ENCODE data around the gene KLHL2.
"Not testable (repeated sequence)": the region's sequence is repeated elsewhere in the genome, so short reads cannot be mapped to it uniquely, and the experiment has no call there.

Gene KLHL2

GRCh38 chr4:165208741-165209388 is 1.5 kb downstream of the KLHL2 start:
- H4K20me1 ChIP-seq = peaks cover 0 to 47% (median 40%) of the 10 kb centered on the region in 11 experiments; a peak in 17 of 22 replicates
- peak overlapping the region; percentile 91 to 99 (median 97) for H3K9ac ChIP-seq
- no peaks in the 10 kb centered on the region for H3K27me3 ChIP-seq
- no peaks in the 10 kb centered on the region for H3K9me3 ChIP-seq (replicated peaks in 1 of 11)
- peak overlapping the region; percentile 93 to 99 (median 97); a peak in 21 of 22 replicates for H3K27ac ChIP-seq
- H3K4me3 ChIP-seq = peak overlapping the region; percentile 84 to 100 (median 96)
- no peak for TF ChIP-seq Cebpa-rat (IDR thresholded peaks at IDR 0.05)
- peak overlapping the region; percentile 84 to 94 (median 88) for H3K4me2 ChIP-seq
- peaks cover 0 to 16% (median 0%) of the 10 kb centered on the region in 11 experiments; a peak in 2 of 22 replicates for H3K36me3 ChIP-seq
- peaks cover 56 to 82% (median 78%) of the 10 kb centered on the region in 10 experiments for H3K4me1 ChIP-seq

DNA sequence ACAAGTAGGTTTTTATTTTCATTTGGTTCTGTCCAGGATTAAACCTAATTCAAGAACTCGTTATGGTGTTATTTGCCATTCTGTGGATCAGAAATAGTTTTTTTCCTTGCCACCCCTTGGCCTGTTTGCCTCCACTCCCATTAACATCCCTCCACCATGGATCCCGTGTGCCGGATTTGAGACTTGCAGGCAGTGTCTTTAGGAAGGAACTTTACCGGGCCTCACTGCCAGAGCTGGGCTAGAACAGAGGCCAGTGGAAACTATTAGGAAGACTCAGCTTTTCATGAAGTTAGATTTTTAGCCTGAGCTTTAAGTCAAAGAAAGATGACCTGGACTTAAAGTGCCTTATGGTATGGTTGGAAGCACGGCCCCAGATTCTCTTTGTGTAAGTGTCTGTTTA is 2.4 kb downstream of the KLHL2 start:
- H3K9ac ChIP-seq = peak overlapping the region; percentile 91 to 99 (median 97)
- H3K4me2 ChIP-seq = peak overlapping the region; percentile 84 to 94 (median 88)
- H3K27me3 ChIP-seq = no peaks in the 10 kb centered on the region
- peak overlapping the region in 10 of 11 experiments; percentile 93 to 99 (median 98); a peak in 19 of 22 replicates for H3K27ac ChIP-seq
- peaks cover 55 to 82% (median 78%) of the 10 kb centered on the region in 10 experiments for H3K4me1 ChIP-seq
- H3K4me3 ChIP-seq = peak overlapping the region; percentile 84 to 100 (median 96)
- no peak for TF ChIP-seq Cebpa-rat (IDR thresholded peaks at IDR 0.05)
- H3K36me3 ChIP-seq = peaks cover 0 to 16% (median 0%) of the 10 kb centered on the region in 11 experiments; a peak in 2 of 22 replicates
- H4K20me1 ChIP-seq = peaks cover 2 to 54% (median 46%) of the 10 kb centered on the region in 11 experiments; a peak in 17 of 22 replicates
- no peaks in the 10 kb centered on the region for H3K9me3 ChIP-seq (replicated peaks in 1 of 11)

DNA sequence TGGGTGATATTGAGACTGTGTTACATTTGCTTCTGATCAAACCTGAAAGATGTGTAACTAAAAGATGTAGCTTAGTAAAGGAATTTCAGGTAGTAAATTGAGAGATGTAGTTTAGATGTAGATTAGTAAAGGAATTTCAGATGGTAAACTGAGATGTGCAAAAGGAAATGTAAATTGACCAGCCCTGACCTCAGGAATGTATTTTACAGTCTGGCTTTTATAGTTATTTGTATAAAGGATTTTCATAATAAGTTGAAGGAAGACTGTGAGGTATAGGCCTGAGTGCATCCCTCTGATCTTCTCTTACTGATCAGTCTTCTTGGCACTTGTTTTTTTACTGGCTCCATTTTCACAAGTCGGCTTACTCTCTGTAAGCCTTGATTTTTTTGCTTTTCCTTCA is 3.2 kb downstream of the KLHL2 start:
- Histone ChIP-seq H3K27me3 (no peaks in the 10 kb centered on the region), H3K9me3 (replicated peaks in 1 of 11) (no peaks in the 10 kb centered on the region), H3K27ac (peak overlapping the region; percentile 10 to 99 (median 97); a peak in 20 of 22 replicates), H3K4me3 (peak overlapping the region; percentile 84 to 100 (median 96); a peak in 19 of 20 replicates), H3K36me3 (peaks cover 0 to 16% (median 0%) of the 10 kb centered on the region in 11 experiments; a peak in 2 of 22 replicates), H3K4me1 (peaks cover 51 to 82% (median 78%) of the 10 kb centered on the region in 10 experiments), H4K20me1 (peaks cover 2 to 60% (median 47%) of the 10 kb centered on the region in 11 experiments; a peak in 17 of 22 replicates), H3K4me2 (peak overlapping the region; percentile 84 to 94 (median 88)), H3K9ac (peak overlapping the region; percentile 91 to 99 (median 97); a peak in 21 of 22 replicates)
- TF ChIP-seq Cebpa-rat (IDR thresholded peaks at IDR 0.05) = no peak

DNA sequence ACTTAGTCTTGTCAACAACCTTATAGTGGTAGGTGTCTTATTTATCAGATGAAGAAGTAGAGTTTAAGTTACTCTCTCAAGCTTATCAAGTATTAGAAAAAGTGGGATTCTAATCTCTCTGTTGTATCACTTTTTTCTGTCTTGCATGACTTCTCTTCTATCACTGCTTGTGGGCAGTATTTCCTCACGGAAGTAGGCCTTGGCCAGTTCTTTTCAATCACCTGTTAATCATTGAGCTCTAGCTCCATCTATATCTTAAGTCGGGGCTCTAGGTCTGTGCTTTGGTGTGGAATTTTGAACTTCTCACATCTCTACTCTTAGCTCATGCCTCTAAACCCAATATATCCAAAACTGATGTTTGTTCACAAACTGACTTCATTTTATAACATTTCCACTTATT is 5.3 kb downstream of the KLHL2 start:
- not testable (repeated sequence) for H3K9me3 ChIP-seq (replicated peaks in 1 of 11); H3K9ac ChIP-seq; H3K27me3 ChIP-seq
- Histone ChIP-seq H3K27ac (peak overlapping the region in 4 of 11 experiments; percentile 23 to 32 (median 28); a peak in 4 of 22 replicates), H3K36me3 (peaks cover 0 to 34% (median 6%) of the 10 kb centered on the region in 11 experiments; a peak in 12 of 22 replicates), H4K20me1 (peaks cover 17 to 79% (median 66%) of the 10 kb centered on the region in 11 experiments; a peak in 18 of 22 replicates), H3K4me3 (peak overlapping the region in 3 of 10 experiments; percentile 4 to 39 (median 19); a peak in 1 of 20 replicates), H3K4me1 (peaks cover 60 to 90% (median 85%) of the 10 kb centered on the region in 10 experiments), H3K4me2 (peak overlapping the region; percentile 51 to 92 (median 84); a peak in 21 of 22 replicates)

DNA sequence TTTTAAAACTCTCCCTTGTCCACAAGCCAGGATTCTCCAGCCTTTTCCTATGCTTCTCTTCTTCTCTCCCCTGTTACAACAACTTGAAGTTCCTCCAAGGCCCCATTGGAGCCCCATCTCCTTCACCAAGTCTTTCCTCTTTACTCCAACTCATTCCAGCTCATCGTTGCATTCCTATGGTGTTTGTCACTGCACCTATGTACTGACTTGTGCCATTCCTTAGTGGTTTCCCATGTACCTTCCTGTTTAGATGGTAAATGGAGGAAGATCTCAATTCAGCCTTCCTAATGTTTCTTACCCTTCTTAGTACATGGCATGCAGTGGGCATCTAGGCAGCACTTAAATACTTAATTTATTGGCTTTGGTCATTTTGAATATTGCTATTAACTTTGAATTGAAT is 6.0 kb downstream of the KLHL2 start:
- Histone ChIP-seq H3K27ac (peak overlapping the region in 3 of 11 experiments; percentile 16 to 60 (median 18); a peak in 2 of 22 replicates), H3K4me1 (peaks cover 66 to 96% (median 88%) of the 10 kb centered on the region in 10 experiments)

GRCh38 chr4:165213991-165214709 is 6.8 kb downstream of the KLHL2 start:
- Histone ChIP-seq H3K4me3 (peak overlapping the region in 7 of 10 experiments; percentile 3 to 36 (median 14); a peak in 7 of 20 replicates), H3K9ac (peak overlapping the region; percentile 9 to 61 (median 36); a peak in 15 of 22 replicates), H4K20me1 (peaks cover 17 to 74% (median 57%) of the 10 kb centered on the region in 11 experiments; a peak in 18 of 22 replicates), H3K4me1 (peaks cover 67 to 95% (median 87%) of the 10 kb centered on the region in 10 experiments), H3K36me3 (peaks cover 5 to 40% (median 14%) of the 10 kb centered on the region in 11 experiments; a peak in 19 of 22 replicates), H3K4me2 (peak overlapping the region; percentile 65 to 92 (median 84)), H3K27ac (peak overlapping the region in 10 of 11 experiments; percentile 38 to 66 (median 59); a peak in 19 of 22 replicates)
- H3K9me3 ChIP-seq (replicated peaks in 1 of 11); H3K27me3 ChIP-seq: not testable (repeated sequence)

More for the DNA sequence above, 6.0 kb downstream of the KLHL2 start:
- H3K9me3 ChIP-seq (replicated peaks in 1 of 11); H3K4me3 ChIP-seq; H3K27me3 ChIP-seq; H3K9ac ChIP-seq: not testable (repeated sequence)
- peak overlapping the region in 10 of 11 experiments; percentile 56 to 92 (median 86); a peak in 20 of 22 replicates for H3K4me2 ChIP-seq
- H4K20me1 ChIP-seq = peaks cover 17 to 79% (median 64%) of the 10 kb centered on the region in 11 experiments; a peak in 18 of 22 replicates
- H3K36me3 ChIP-seq = peaks cover 3 to 41% (median 12%) of the 10 kb centered on the region in 11 experiments; a peak in 19 of 22 replicates

DNA sequence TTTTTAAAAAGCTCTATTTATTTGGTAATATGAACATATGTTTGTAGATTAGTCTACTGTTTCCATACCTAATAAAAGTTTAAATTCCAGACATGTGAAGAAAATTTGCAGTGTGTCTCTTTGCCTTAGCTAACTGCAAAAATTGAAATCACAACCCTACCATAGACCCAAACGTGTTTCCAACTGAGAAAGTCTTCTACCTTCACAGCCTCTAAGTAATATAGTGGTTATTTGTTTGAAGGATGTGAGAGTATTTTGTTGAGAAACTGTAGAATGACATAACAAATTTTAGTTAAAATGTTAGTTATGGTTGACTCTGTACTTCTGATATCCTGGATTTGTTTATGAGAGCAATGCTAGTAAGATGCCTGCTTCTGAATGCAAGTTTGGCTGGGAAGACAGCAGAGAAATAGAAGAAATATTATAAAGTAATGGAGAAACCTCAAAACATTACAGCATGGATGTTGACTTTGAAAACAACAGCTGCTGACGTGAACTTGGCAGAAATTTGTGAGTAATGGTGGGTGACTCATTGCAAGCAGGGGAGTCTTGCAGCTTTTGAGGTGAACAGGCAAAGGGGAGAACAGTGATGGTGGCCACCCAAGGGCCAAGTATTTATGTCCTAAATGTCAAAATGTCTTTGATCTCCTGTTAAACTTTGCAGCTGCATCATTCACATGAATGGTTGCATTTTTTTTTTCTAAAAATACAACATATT is 7.8 kb downstream of the KLHL2 start:
- H3K9me3 ChIP-seq (replicated peaks in 1 of 11); H3K4me3 ChIP-seq; H3K27me3 ChIP-seq: not testable (repeated sequence)
- peaks cover 67 to 92% (median 79%) of the 10 kb centered on the region in 10 experiments for H3K4me1 ChIP-seq
- H3K36me3 ChIP-seq = peaks cover 5 to 40% (median 17%) of the 10 kb centered on the region in 11 experiments; a peak in 21 of 22 replicates
- H3K4me2 ChIP-seq = peak overlapping the region; percentile 56 to 92 (median 77)
- peaks cover 17 to 64% (median 47%) of the 10 kb centered on the region in 11 experiments; a peak in 18 of 22 replicates for H4K20me1 ChIP-seq
- H3K27ac ChIP-seq = peak overlapping the region in 10 of 11 experiments; percentile 38 to 66 (median 59); a peak in 18 of 22 replicates
- peak overlapping the region in 3 of 11 experiments; percentile 41 to 61 (median 55); a peak in 4 of 22 replicates for H3K9ac ChIP-seq

DNA sequence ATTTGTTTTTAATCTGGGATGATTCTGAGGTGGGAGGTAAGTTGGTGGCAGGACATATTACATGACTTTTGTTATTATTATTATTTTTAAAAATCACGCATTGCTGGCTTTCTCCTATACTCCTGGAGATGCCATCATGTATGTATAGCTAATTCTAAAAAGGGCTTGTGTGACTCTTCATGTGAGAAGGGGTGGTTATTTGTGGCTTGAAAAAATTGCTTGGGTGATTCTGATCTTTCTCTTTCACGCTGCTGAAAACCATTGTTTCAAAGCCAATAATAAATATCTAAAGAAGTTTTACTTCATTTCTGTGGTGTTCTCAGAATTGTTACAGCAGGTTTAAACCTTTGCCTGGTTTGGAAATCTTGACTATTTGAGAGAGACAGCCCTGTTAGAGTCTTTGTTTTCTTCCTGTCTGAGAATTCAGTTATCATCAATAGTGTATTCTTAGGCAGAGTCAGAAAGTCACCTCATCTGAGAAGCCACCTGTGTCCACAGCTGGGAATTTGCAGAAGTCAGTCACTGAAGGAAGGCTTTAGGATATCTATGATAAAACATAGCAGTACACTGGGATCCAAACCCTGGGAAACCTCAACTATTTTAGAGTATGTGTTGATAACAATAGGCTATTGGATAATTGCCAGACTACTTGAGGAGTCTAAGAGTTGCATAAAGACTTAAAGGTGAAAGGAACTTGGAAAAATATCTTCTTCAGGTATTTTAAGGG is 8.6 kb downstream of the KLHL2 start:
- Histone ChIP-seq H3K27ac (peak overlapping the region in 9 of 11 experiments; percentile 47 to 66 (median 59); a peak in 16 of 22 replicates), H3K36me3 (peaks cover 5 to 47% (median 22%) of the 10 kb centered on the region in 11 experiments; a peak in 21 of 22 replicates), H3K4me2 (peak overlapping the region; percentile 56 to 92 (median 77)), H3K4me1 (peaks cover 66 to 92% (median 73%) of the 10 kb centered on the region in 10 experiments), H3K9ac (peak overlapping the region in 4 of 11 experiments; percentile 21 to 61 (median 44); a peak in 6 of 22 replicates), H4K20me1 (peaks cover 17 to 57% (median 40%) of the 10 kb centered on the region in 11 experiments; a peak in 17 of 22 replicates)
- not testable (repeated sequence) for H3K27me3 ChIP-seq; H3K9me3 ChIP-seq (replicated peaks in 1 of 11); H3K4me3 ChIP-seq

All from BLaER1 treated with 17β-estradiol and CSF1 and Interleukin-3, amounts not matched to agents 10 nM and 100 nM (cell line).